Stimulated activated naive CD4-positive, alpha-beta T cell (primary cell): ENCODE measurements around the gene CCDC201.

Source experiments
- DNase-seq, 6 experiments: peaks; one replicate each; lab custom pipeline; 2025; lab: John Stamatoyannopoulos, UW

CCDC201 gene

DNA sequence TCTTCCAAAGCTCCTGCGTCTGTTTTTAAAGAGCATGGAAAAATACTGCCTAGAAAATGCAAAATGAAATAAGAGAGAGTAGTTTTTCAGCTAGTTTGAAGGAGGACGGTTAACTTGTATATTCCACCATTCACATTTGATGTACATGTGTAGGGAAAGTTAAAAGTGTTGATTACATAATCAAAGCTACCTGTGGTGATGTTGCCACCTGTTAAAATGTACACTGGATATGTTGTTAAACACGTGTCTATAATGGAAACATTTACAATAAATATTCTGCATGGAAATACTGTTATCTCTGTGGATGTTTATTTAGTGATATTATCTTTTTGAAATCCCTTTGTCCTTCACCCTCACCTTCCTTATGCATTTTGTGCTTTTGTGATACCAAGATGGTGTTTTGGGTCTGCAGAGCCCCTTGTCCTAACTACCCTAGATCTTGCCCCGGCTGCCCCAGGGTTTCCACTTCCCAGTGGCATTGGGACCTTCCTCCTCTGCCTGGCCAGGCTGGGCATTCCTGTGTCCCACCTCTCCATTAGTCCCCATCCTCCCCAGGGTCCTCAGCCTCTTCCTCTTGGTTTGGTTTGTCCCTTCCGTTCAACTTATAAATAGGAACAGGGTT is 20.6 kb upstream of the CCDC201 start:
- no peak for DNase-seq

DNA sequence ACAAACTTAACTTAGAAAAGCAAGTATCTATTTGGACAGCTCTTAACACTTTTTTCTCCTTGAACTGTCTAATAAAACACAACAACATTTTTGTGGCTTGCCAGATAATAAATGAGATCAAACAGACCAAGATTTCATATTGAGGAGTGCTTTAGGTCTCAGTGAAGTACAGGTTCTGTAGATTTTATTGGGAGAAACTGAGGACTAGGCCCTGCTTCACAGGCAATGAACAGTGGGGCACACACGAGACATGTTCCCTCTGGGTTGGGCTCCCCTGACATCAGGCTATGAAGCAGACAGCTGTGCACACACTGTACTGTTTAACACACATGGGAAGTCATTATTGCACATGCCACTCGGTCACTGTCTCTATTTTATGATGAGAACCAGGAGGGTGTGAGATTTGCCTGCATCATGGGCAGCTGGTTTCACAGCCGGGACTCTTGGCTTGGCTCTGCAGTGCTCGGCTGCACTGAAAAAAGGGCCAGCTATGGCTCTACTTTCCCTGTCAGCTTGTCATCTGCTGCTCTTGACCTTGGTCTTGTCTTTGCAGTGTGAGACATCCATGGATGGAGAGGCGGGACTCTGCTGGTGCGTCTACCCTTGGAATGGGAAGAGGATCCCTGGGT is 19.6 kb upstream of the CCDC201 start:
- DNase-seq, result no peak

DNA sequence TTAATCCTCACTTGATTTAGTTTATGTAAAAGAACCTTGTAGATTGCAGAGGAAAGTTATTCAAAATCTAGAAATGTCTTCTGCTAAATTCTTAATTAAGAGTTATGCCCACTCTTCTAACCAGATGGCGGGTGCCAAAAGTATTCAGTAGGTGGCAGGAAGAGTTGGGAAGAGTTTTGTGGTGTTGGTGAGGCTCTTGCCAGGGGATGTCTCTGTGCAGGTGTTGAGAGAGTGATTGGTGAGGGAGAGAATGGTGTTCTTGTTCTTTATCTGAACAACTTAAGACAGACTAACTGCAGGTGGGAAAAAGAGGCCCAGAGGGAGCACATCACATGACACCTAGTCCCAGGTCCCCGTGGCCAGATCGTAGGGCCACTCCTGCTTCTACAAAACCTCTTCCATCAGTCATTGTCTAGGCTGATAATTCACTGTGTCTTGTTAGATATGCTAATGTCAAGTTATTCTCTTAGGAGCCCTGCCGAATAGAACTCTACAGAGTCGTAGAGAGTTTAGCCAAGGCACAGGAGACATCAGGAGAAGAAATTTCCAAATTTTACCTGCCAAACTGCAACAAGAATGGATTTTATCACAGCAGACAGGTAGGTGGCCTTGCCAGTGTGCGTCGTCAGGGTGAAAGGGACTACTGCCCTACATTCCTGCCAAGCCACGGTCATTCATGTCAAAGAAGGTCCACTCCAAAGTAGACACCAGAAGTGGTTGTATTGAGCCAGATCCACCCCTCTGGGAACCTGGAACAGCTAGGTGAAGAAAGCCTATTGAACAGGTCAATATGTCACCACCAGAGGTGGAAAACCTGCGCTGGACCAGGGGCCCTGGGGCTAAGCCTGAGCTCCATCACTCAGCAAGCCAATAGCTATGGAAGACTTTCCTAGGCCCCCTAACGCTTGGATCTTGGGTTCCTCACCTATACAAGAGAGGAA is 18.9 kb upstream of the CCDC201 start:
- DNase-seq, result no peak

- DNase-seq, result peak in 2 of 6 experiments; percentile 9 to 16
These were observed 18.1 kb upstream of the CCDC201 start for GRCh38 chr7:45890902-45891461.

DNA sequence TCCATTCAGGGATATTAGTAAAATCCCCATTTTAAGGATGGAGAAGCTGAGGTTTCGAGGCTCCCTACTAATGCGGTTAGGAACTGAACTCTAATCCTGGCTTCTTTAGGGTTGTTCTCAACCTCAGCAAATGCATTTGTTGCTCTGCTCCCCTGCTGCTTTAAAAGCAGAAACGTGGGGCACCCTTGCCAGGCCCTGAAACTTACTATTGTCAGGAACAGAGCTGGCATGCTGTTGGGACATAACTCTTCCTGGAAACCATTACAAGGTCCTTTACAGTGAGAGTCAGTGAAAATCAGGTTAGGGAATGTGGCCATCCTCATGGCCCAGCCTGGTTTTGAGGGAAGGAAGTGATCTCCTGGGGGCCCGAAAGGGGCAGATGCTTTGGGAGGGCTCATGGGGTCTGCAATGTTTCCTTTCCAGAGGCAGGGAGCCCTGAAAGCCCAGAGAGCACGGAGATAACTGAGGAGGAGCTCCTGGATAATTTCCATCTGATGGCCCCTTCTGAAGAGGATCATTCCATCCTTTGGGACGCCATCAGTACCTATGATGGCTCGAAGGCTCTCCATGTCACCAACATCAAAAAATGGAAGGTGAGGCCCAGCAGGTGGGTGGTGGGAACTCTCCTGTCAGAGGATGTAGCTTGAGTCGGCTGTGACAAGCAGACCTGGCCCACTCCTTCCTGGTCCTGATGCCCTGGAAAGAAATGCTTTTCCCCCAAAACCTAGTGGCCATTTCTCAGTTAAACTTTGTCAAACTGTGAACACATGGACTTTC is 17.4 kb upstream of the CCDC201 start:
- DNase-seq, result no peak

DNA sequence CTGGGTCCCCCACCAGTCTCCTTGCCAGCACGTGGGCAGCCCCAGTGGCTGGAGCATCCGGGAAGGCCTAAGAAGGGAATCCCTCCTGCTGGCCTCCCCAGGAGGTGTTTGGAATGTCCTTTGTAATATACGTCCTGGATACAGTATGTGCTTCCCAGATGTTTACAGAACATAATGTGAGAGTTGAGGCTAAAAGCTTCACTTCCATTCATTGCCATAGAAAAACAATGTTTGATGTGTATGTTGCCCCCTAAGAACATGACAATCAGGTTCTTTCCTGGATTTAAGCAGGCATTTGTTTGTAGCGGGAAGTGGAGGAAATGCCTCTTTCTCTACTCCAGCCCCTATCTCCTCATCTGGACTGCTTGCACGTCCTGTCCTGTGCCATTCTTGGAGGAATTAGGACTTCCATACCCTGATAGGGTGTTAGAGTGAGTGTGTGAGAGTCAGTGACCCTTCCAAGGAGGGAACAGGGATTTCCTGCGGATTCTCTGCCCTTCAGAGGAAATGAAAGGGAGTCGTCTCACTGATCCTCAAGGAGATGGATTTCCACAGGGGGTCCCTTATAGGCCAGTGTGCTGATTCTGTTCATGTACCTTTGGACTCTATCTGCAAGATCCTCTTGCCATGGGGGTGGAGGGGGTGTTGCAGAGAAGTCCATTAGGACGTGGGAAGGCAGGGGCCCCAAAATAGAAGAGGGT is 16.6 kb upstream of the CCDC201 start:
- DNase-seq, result no peak

- DNase-seq, result no peak
These were observed 16.1 kb upstream of the CCDC201 start for GRCh38 chr7:45888993-45889366.

GRCh38 chr7:45888185-45888992 is 15.5 kb upstream of the CCDC201 start, which contains the start of gene IGFBP1:
Gene IGFBP1, plus strand, starts transcription at chr7:45888488. Its CDS starts 165 bp downstream, at chr7:45888653.
- no peak for DNase-seq

DNA sequence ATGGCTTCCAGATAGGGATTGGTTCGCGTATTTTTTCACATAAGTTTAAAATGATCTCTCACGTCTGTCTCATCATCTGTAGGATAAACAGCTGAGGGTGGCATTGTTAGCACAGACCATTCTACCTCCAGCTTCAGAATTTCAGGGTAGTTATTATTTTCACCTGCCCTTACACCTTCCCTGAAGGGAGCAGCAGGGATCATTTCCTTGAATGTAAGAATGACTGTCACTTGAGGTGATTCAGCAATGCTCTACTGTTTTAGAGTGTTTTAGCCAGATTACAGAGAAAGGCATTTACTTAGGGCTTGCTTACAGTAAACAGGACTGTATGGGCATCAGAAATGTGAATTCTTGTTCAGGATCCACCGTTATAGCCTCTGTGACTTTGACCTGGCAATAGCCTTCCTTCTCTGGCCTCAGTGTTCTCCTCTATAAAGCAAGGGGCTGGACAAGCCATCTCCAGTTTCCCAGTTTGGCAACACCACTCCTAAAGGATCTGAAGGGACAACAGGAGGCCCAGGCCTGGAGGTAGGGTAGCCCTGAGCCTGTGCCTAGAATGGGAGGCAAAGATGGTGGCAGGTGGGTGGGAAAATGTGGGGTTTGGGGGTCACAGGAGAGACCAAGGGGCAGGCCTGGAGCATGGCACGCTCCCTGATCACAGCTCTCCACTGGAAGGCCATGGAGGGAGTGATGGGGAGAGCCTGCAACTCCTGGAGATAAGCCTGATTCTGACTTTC is 14.2 kb upstream of the CCDC201 start:
- no peak for DNase-seq

GRCh38 chr7:45885264-45885882 is 12.5 kb upstream of the CCDC201 start:
- DNase-seq, result no peak

DNA sequence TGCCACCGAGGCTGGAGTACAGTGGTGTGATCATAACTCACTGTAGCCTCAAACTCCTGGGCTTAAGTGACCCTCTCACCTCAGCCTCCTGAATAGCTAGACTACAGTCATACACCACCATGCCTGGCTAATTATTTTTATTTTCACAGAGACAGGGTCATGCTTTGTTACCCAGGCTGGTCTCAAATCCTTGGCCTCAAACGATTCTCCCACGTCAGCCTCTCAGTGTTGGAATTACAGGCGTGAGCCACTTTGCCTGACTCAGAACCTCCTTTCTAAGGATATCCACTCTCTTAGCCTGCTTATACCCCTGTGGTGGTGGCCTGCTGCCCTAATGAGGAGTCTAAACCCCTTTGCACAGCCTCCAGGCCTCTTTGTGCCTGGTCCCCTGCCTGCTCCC is 11.3 kb upstream of the CCDC201 start:
- no peak for DNase-seq

DNA sequence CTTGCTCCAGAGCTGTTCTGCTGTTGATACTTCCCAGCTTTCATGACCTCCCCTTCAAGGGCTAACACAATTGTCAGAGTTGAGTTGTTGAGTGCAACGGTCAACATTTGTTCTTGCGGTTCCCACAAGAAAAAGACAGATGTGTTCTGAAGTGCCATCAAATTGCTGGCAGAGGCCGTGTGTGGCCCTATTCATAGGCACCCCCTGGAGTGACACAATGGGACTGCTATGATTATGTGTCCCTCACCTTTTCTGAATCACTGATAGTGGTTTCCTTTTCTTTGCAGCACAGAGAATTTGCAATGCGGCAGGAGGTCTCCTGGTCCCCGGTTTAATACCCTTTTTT is 9.6 kb upstream of the CCDC201 start:
- DNase-seq, result no peak

GRCh38 chr7:45881759-45882464 is 9.0 kb upstream of the CCDC201 start:
- DNase-seq, result no peak

DNA sequence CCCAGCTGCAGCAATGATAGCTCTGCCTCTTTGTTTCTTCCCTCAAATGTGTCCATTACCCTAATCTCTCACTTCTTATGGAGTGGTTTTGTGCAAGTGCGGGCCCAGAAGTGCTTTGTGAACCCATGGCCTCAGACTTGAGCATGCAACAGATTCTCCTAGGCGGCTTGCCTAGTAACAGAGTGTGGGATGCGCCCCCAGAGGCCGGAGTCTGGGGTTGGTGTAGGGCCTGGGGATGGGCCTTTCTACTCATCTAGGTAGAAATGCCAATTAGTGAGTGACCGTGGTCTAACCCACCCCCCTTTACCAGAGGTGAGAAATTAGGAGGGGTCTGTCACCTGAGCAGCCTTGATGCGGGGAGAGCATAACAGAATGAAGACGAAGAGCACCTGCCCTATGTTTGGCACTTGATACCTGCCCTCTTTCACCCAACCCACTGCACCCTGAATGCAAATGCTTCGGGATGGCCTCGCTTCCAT is 8.4 kb upstream of the CCDC201 start:
- DNase-seq, result no peak

- DNase-seq, result no peak
These were observed 7.6 kb upstream of the CCDC201 start for GRCh38 chr7:45880433-45880860.

- DNase-seq, result no peak
These were observed 5.7 kb upstream of the CCDC201 start for GRCh38 chr7:45878457-45879144.

- DNase-seq, result no peak
These were observed 3.6 kb upstream of the CCDC201 start for GRCh38 chr7:45876519-45876918.
